ENCODE measurements around the gene HIGD2A.

HIGD2A gene

GRCh38 chr5:176361437-176362232 is 26.9 kb upstream of the HIGD2A start, which contains the start of gene KIAA1191:
Gene KIAA1191 (minus strand): TSS chr5:176361764. CDS start chr5:176359508, 2,256 bp downstream.
- DNase-seq (ENCODE audit: insufficient read length, low spot score) (peak; percentile 92), FAIRE-seq (no peak)
- peak; percentile 93 for TF ChIP-seq POLR2A (IDR thresholded peaks at IDR 0.05; ENCODE audit: low read depth, low read length)

GRCh38 chr5:176362233-176362490 is 26.4 kb upstream of the HIGD2A start:
- no peak for DNase-seq (ENCODE audit: insufficient read length, low spot score)
- TF ChIP-seq POLR2A (IDR thresholded peaks at IDR 0.05; ENCODE audit: low read depth, low read length) = no peak
- FAIRE-seq = no peak

- no peak for TF ChIP-seq POLR2A (IDR thresholded peaks at IDR 0.05; ENCODE audit: low read depth, low read length)
- FAIRE-seq (no peak), DNase-seq (ENCODE audit: insufficient read length, low spot score) (no peak)
These were observed 23.7 kb upstream of the HIGD2A start for GRCh38 chr5:176364765-176365350.

- DNase-seq (ENCODE audit: insufficient read length, low spot score) (no peak), FAIRE-seq (no peak)
- no peak for TF ChIP-seq POLR2A (IDR thresholded peaks at IDR 0.05; ENCODE audit: low read depth, low read length)
These were observed 23.0 kb upstream of the HIGD2A start, which contains the start of gene ARL10 for GRCh38 chr5:176365351-176366231. Gene ARL10 (plus strand): TSS chr5:176365487. CDS start chr5:176365564, 77 bp downstream.

GRCh38 chr5:176366232-176366894 is 22.2 kb upstream of the HIGD2A start:
- no peak for TF ChIP-seq POLR2A (IDR thresholded peaks at IDR 0.05; ENCODE audit: low read depth, low read length)
- no peak for FAIRE-seq
- no peak for DNase-seq (ENCODE audit: insufficient read length, low spot score)

- no peak for TF ChIP-seq POLR2A (IDR thresholded peaks at IDR 0.05; ENCODE audit: low read depth, low read length)
- no peak for FAIRE-seq
- DNase-seq (ENCODE audit: insufficient read length, low spot score) = no peak
These were observed 19.8 kb upstream of the HIGD2A start for GRCh38 chr5:176368726-176369125.

GRCh38 chr5:176369934-176370711 is 18.4 kb upstream of the HIGD2A start:
- TF ChIP-seq POLR2A (IDR thresholded peaks at IDR 0.05; ENCODE audit: low read depth, low read length) = no peak
- FAIRE-seq = no peak
- DNase-seq (ENCODE audit: insufficient read length, low spot score) = no peak

- DNase-seq (ENCODE audit: insufficient read length, low spot score) = no peak
- FAIRE-seq = no peak
- TF ChIP-seq POLR2A (IDR thresholded peaks at IDR 0.05; ENCODE audit: low read depth, low read length) = no peak
These were observed 16.7 kb upstream of the HIGD2A start for GRCh38 chr5:176371621-176372539.

GRCh38 chr5:176373100-176373818 is 15.3 kb upstream of the HIGD2A start:
- TF ChIP-seq POLR2A (IDR thresholded peaks at IDR 0.05; ENCODE audit: low read depth, low read length) = no peak
- FAIRE-seq (no peak), DNase-seq (ENCODE audit: insufficient read length, low spot score) (no peak)

- FAIRE-seq (no peak), DNase-seq (ENCODE audit: insufficient read length, low spot score) (no peak)
- TF ChIP-seq POLR2A (IDR thresholded peaks at IDR 0.05; ENCODE audit: low read depth, low read length) = no peak
These were observed 8.7 kb upstream of the HIGD2A start for GRCh38 chr5:176379881-176380280.

- DNase-seq (ENCODE audit: insufficient read length, low spot score) = no peak
- TF ChIP-seq POLR2A (IDR thresholded peaks at IDR 0.05; ENCODE audit: low read depth, low read length) = no peak
- no peak for FAIRE-seq
These were observed 7.1 kb upstream of the HIGD2A start for GRCh38 chr5:176381423-176381822.

Data from H54 (cell line).